ENCODE data around the gene C9orf78. TPM values are rescaled to one million over a fixed set of nuclear protein-coding genes. Genes with fewer than 3 reads are reported as not detected.

The C9orf78 gene
- total and polyA plus RNA-seq, 9 of the 15 experiments (the other 6 are each of a cell fraction or from before 2014, with no cell fraction given): 94.6 to 266 (median 202) TPM

DNA sequence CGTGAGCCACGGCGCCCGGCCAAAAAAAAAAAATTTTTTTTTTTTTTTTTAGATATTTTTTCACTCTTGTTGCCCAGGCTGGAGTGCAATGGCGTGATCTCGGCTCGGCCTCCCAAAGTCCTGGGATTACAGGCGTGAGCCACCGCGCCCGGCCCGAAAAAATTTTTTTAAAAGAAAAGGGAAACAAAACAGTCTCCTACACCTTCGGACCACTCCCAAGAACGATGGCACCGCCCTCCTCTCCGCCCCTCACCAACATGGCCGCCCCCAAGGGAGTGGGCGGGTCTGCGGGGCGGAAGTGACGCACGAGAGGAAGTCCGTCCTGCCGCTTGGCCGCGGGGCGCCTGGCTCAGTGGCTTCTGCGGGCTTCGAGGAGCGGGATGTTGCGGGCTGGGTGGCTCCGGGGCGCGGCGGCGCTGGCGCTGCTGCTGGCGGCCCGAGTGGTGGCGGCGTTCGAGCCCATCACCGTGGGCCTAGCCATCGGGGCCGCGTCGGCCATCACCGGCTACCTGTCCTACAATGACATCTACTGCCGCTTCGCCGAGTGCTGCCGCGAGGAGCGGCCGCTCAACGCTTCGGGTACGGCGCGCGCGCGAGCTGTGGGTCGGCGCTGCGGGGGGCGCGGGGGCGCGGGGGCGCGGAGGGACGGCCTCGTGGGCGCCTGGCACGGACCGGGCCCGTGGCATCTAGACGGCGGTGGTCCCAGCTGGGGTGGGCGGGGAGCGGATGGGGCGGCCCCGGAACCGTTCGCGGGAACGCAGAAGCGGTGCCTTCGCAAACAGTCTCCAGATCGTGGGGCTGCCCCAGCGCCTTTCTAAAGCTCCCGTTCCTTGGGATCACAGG lies 32.0 kb downstream of the C9orf78 start, which contains the start of gene TOR1B (continued):
- TF ChIP-seq, protein P1, sequence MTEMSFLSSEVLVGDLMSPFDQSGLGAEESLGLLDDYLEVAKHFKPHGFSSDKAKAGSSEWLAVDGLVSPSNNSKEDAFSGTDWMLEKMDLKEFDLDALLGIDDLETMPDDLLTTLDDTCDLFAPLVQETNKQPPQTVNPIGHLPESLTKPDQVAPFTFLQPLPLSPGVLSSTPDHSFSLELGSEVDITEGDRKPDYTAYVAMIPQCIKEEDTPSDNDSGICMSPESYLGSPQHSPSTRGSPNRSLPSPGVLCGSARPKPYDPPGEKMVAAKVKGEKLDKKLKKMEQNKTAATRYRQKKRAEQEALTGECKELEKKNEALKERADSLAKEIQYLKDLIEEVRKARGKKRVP (CRISPR knock-in tag; IDR thresholded peaks at IDR 0.05): no peak
- no peak for TF ChIP-seq ZNF778 (CRISPR knock-in tag; IDR thresholded peaks at IDR 0.05)
- TF ChIP-seq MBD2 (IDR thresholded peaks at IDR 0.05; ENCODE audit: borderline replicate concordance, low read depth): peak; percentile 97
- TF ChIP-seq THRA (IDR thresholded peaks at IDR 0.05): no peak
- TF ChIP-seq, protein P2, sequence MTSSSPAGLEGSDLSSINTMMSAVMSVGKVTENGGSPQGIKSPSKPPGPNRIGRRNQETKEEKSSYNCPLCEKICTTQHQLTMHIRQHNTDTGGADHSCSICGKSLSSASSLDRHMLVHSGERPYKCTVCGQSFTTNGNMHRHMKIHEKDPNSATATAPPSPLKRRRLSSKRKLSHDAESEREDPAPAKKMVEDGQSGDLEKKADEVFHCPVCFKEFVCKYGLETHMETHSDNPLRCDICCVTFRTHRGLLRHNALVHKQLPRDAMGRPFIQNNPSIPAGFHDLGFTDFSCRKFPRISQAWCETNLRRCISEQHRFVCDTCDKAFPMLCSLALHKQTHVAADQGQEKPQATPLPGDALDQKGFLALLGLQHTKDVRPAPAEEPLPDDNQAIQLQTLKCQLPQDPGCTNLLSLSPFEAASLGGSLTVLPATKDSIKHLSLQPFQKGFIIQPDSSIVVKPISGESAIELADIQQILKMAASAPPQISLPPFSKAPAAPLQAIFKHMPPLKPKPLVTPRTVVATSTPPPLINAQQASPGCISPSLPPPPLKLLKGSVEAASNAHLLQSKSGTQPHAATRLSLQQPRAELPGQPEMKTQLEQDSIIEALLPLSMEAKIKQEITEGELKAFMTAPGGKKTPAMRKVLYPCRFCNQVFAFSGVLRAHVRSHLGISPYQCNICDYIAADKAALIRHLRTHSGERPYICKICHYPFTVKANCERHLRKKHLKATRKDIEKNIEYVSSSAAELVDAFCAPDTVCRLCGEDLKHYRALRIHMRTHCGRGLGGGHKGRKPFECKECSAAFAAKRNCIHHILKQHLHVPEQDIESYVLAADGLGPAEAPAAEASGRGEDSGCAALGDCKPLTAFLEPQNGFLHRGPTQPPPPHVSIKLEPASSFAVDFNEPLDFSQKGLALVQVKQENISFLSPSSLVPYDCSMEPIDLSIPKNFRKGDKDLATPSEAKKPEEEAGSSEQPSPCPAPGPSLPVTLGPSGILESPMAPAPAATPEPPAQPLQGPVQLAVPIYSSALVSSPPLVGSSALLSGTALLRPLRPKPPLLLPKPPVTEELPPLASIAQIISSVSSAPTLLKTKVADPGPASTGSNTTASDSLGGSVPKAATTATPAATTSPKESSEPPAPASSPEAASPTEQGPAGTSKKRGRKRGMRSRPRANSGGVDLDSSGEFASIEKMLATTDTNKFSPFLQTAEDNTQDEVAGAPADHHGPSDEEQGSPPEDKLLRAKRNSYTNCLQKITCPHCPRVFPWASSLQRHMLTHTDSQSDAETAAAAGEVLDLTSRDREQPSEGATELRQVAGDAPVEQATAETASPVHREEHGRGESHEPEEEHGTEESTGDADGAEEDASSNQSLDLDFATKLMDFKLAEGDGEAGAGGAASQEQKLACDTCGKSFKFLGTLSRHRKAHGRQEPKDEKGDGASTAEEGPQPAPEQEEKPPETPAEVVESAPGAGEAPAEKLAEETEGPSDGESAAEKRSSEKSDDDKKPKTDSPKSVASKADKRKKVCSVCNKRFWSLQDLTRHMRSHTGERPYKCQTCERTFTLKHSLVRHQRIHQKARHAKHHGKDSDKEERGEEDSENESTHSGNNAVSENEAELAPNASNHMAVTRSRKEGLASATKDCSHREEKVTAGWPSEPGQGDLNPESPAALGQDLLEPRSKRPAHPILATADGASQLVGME (CRISPR knock-in tag; IDR thresholded peaks at IDR 0.05): peak; percentile 80; the same call in 1 of the 2 replicates
- no peak for TF ChIP-seq ETV6 (IDR thresholded peaks at IDR 0.05; ENCODE audit: borderline replicate concordance in 1 of 2, low read depth in 2 of 2, low read length in 1 of 2)
- TF ChIP-seq ETV6 (CRISPR knock-in tag; IDR thresholded peaks at IDR 0.05; ENCODE audit: borderline replicate concordance): no peak
- TF ChIP-seq, protein P3, sequence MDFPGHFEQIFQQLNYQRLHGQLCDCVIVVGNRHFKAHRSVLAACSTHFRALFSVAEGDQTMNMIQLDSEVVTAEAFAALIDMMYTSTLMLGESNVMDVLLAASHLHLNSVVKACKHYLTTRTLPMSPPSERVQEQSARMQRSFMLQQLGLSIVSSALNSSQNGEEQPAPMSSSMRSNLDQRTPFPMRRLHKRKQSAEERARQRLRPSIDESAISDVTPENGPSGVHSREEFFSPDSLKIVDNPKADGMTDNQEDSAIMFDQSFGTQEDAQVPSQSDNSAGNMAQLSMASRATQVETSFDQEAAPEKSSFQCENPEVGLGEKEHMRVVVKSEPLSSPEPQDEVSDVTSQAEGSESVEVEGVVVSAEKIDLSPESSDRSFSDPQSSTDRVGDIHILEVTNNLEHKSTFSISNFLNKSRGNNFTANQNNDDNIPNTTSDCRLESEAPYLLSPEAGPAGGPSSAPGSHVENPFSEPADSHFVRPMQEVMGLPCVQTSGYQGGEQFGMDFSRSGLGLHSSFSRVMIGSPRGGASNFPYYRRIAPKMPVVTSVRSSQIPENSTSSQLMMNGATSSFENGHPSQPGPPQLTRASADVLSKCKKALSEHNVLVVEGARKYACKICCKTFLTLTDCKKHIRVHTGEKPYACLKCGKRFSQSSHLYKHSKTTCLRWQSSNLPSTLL (IDR thresholded peaks at IDR 0.05): no peak
- TF ChIP-seq RFX1 (IDR thresholded peaks at IDR 0.05): no peak
- TF ChIP-seq ZBTB7A (IDR thresholded peaks at IDR 0.05; ENCODE audit: borderline replicate concordance, control insufficient read depth, low read depth, low read length): peak; percentile 69; the same call in 1 of the 2 replicates
- peak; percentile 77; the same call in 1 of the 2 replicates for TF ChIP-seq E2F1 (CRISPR knock-in tag; IDR thresholded peaks at IDR 0.05)
- TF ChIP-seq HDGF (IDR thresholded peaks at IDR 0.05): no peak
- TF ChIP-seq MAFK (IDR thresholded peaks at IDR 0.05; ENCODE audit: low read length): no peak
- TF ChIP-seq HCFC1 (IDR thresholded peaks at IDR 0.05; ENCODE audit: low read depth, low read length): peak; percentile 93
- no peak for TF ChIP-seq ZNF232 (CRISPR knock-in tag; IDR thresholded peaks at IDR 0.05)
